HEK293 (cell line): ENCODE data around the gene UNC80.

ENCODE experiments used
- CTCF ChIA-PET: fragments of 350-600 bp; formaldehyde crosslinking; extraction: SDS; loops from one replicate; lab custom pipeline; 2021; ENCODE audit warnings: antibody characterized with exemption; lab: Yijun Ruan, JAX
- POLR2A ChIA-PET: fragments of 300-600 bp; formaldehyde crosslinking; extraction: SDS; loops from one replicate; lab custom pipeline; 2020; ENCODE audit warnings: antibody characterized with exemption, inconsistent platforms; lab: Yijun Ruan, JAX
- H3K27ac ChIP-seq: fragments of 200-500 bp; sonication (Bioruptor generic); 2 replicates; pipeline ENCODE4 v1.5.1; 2014; ENCODE audit warnings: low read depth, low read length, control low read depth, inconsistent platforms; ENCODE audit errors: extremely low read depth
- H3K36me3 ChIP-seq, 2 experiments: fragments of 200-500 bp in 1 of 2; sonication (Bioruptor generic) in 1 of 2; 1 replicate in 1 of 2; 2 replicates in 1 of 2; pipeline ENCODE4 v1.5.1; 2014 to 2017; ENCODE audit warnings: inconsistent platforms in 2 of 2, low read length in 2 of 2; ENCODE audit not compliant: control insufficient read depth in 2 of 2, insufficient read depth in 1 of 2
- H3K4me1 ChIP-seq: fragments of 200-500 bp; sonication (Bioruptor generic); 2 replicates; pipeline ENCODE4 v1.5.1; 2014; ENCODE audit warnings: mild to moderate bottlenecking, low read length, inconsistent platforms; ENCODE audit not compliant: control insufficient read depth, insufficient read depth
- H3K4me3 ChIP-seq: 2 replicates; pipeline ENCODE4 v1.5.1; 2011; ENCODE audit warnings: low read depth, mild to moderate bottlenecking, control low read depth, low read length, moderate library complexity
- H3K9me3 ChIP-seq: fragments of 200-500 bp; sonication (Bioruptor generic); 2 replicates; pipeline ENCODE4 v1.5.1; 2014; ENCODE audit warnings: low read depth, low read length, inconsistent platforms; ENCODE audit not compliant: control insufficient read depth, insufficient read depth
- BCL11B ChIP-seq: fragments of 450-650 bp; formaldehyde crosslinking; IDR thresholded peaks from 2 replicates; pipeline ENCODE4 v1.5.1; 2016; ENCODE audit warnings: low read depth, missing biosample characterization, missing genetic modification characterization
- GLI4 ChIP-seq: fragments of 450-650 bp; formaldehyde crosslinking; IDR thresholded peaks from 2 replicates; pipeline ENCODE4 v1.5.1; 2016; ENCODE audit warnings: missing biosample characterization, missing genetic modification characterization
- GLIS2 ChIP-seq: fragments of 450-650 bp; formaldehyde crosslinking; IDR thresholded peaks from 2 replicates; pipeline ENCODE4 v1.5.1; 2016; ENCODE audit warnings: missing biosample characterization, missing genetic modification characterization
- HOXA7 ChIP-seq: sonication (generic); formaldehyde crosslinking; IDR thresholded peaks from 2 replicates; pipeline ENCODE4 v1.8.1; 2022; ENCODE audit warnings: missing genetic modification reagents, borderline replicate concordance
- TRIM28 ChIP-seq: IDR thresholded peaks from 2 replicates; pipeline ENCODE4 v1.6.1; 2011; ENCODE audit warnings: low read length, control low read depth, borderline replicate concordance
- YY2 ChIP-seq: fragments of 450-650 bp; formaldehyde crosslinking; IDR thresholded peaks from 2 replicates; pipeline ENCODE4 v1.5.1; 2016; ENCODE audit warnings: missing biosample characterization, missing genetic modification characterization
- ZFP3 ChIP-seq: fragments of 450-650 bp; formaldehyde crosslinking; IDR thresholded peaks from 2 replicates; pipeline ENCODE4 v1.5.1; 2016; ENCODE audit warnings: low read depth, missing biosample characterization, missing genetic modification characterization
- ZNF10 ChIP-seq: fragments of 450-650 bp; formaldehyde crosslinking; IDR thresholded peaks from 2 replicates; pipeline ENCODE4 v1.5.1; 2017; ENCODE audit warnings: missing biosample characterization, missing genetic modification characterization
- ZNF16 ChIP-seq: fragments of 450-650 bp; formaldehyde crosslinking; IDR thresholded peaks from 2 replicates; pipeline ENCODE4 v1.5.1; 2016; ENCODE audit warnings: low read depth, missing biosample characterization, missing genetic modification characterization
- ZNF175 ChIP-seq: fragments of 450-650 bp; formaldehyde crosslinking; IDR thresholded peaks from 2 replicates; pipeline ENCODE4 v1.5.1; 2016; ENCODE audit warnings: missing biosample characterization, missing genetic modification characterization
- ZNF335 ChIP-seq: fragments of 450-650 bp; formaldehyde crosslinking; conservative IDR thresholded peaks from 2 replicates; pipeline ENCODE4 v1.5.1; 2016; ENCODE audit warnings: missing biosample characterization, missing genetic modification characterization
- ZNF394 ChIP-seq: fragments of 450-650 bp; formaldehyde crosslinking; IDR thresholded peaks from 2 replicates; pipeline ENCODE4 v1.5.1; 2016; ENCODE audit warnings: missing biosample characterization, missing genetic modification characterization, mild to moderate bottlenecking, moderate library complexity, borderline replicate concordance
- ZNF521 ChIP-seq: fragments of 450-650 bp; formaldehyde crosslinking; IDR thresholded peaks from 2 replicates; pipeline ENCODE4 v1.5.1; 2017; ENCODE audit warnings: missing biosample characterization, mild to moderate bottlenecking, missing genetic modification characterization
- ZNF530 ChIP-seq: fragments of 450-650 bp; formaldehyde crosslinking; IDR thresholded peaks from 2 replicates; pipeline ENCODE4 v1.5.1; 2016; ENCODE audit warnings: low read depth, missing biosample characterization, missing genetic modification characterization
- ZNF544 ChIP-seq: fragments of 450-650 bp; formaldehyde crosslinking; IDR thresholded peaks from 2 replicates; pipeline ENCODE4 v1.5.0; 2017; ENCODE audit warnings: missing biosample characterization, missing genetic modification characterization
- ZNF558 ChIP-seq: fragments of 450-650 bp; formaldehyde crosslinking; IDR thresholded peaks from 2 replicates; pipeline ENCODE4 v1.5.1; 2016; ENCODE audit warnings: missing biosample characterization, missing genetic modification characterization
- ZNF677 ChIP-seq: fragments of 450-650 bp; IDR thresholded peaks from 2 replicates; pipeline ENCODE4 v1.5.0; 2018; ENCODE audit warnings: missing biosample characterization, mild to moderate bottlenecking, missing genetic modification characterization, moderate library complexity
- ZNF777 ChIP-seq: fragments of 450-650 bp; formaldehyde crosslinking; IDR thresholded peaks from 2 replicates; pipeline ENCODE4 v1.5.1; 2017; ENCODE audit warnings: missing biosample characterization, missing genetic modification characterization, borderline replicate concordance
- ZNF843 ChIP-seq: fragments of 450-650 bp; formaldehyde crosslinking; IDR thresholded peaks from 2 replicates; pipeline ENCODE4 v1.5.1; 2016; ENCODE audit warnings: missing biosample characterization, missing genetic modification characterization
- TF ChIP-seq, protein P1 (sequence below): fragments of 450-650 bp; formaldehyde crosslinking; IDR thresholded peaks from 2 replicates; pipeline ENCODE4 v1.5.1; 2016; ENCODE audit warnings: missing biosample characterization, missing genetic modification characterization
- TF ChIP-seq, protein P2 (sequence below): fragments of 450-650 bp; formaldehyde crosslinking; IDR thresholded peaks from 2 replicates; pipeline ENCODE4 v1.5.1; 2016; ENCODE audit warnings: missing biosample characterization, missing genetic modification characterization
- TF ChIP-seq, protein P3 (sequence below): sonication (generic); formaldehyde crosslinking; IDR thresholded peaks from 2 replicates; pipeline ENCODE4 v1.8.1; 2022; ENCODE audit warnings: mild to moderate bottlenecking, moderate library complexity, missing genetic modification reagents
- TF ChIP-seq, protein P4 (sequence below): fragments of 450-650 bp; formaldehyde crosslinking; optimal IDR thresholded peaks from 2 replicates; pipeline ENCODE3; 2016; ENCODE audit warnings: missing biosample characterization, mild to moderate bottlenecking, missing genetic modification characterization

Gene UNC80

DNA sequence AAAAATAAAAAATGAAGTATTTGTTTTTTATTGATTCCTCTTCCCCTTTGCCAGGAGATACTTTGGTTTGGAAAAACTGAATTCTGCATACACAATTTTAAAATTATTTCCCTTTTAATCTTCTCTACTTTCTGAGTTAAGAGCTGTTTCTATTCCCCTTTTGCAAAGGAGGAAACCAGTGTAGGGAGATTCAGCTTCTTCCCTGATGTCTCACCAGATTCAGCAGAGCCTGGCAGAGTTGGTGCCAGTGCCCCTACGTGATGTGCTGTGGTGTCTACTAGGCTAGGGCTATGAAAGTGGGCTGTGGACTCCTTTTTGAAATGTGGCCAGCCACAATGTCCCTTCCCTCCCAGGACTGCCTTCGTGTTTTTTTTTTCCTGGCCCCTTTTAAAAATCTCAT lies 233.2 kb downstream of the UNC80 start (continued):
- TF ChIP-seq ZFP3 (tag by site-specific recombination) (no peak), ZNF175 (tag by site-specific recombination) (no peak), ZNF544 (tag by site-specific recombination) (no peak), ZNF777 (tag by site-specific recombination) (no peak), ZNF10 (no peak), ZNF558 (tag by site-specific recombination) (no peak), ZNF843 (no peak), TRIM28 (no peak), GLIS2 (tag by site-specific recombination) (no peak), YY2 (tag by site-specific recombination) (no peak)

DNA sequence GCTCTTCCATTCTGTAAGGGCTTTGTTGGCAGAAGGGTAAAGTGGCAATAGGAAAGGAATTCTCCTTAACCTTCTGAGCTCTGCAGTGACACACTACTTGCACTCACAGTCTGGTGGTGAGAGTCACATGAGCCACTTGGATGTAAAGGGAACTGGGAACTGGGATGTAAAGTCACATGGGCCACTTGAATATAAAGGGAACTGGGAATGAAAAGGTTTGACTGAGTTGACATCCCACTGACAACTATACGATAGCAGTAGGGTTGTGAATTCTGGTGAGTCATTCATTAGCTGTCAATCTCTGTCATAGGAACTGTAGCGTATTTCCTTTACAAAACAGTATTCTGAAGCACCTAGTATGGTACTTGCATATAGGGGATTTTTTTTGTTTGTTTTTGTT lies 236.3 kb downstream of the UNC80 start:
- Histone ChIP-seq H3K27ac (no peak overlapping the region), H3K4me3 (no peak overlapping the region), H3K36me3 (peaks cover 24 to 80% of the 10 kb centered on the region in 2 experiments), H3K9me3 (no peaks in the 10 kb centered on the region), H3K4me1 (peaks cover 11% of the 10 kb centered on the region; the same call in 1 of the 2 replicates)
- TF ChIP-seq, protein P1, sequence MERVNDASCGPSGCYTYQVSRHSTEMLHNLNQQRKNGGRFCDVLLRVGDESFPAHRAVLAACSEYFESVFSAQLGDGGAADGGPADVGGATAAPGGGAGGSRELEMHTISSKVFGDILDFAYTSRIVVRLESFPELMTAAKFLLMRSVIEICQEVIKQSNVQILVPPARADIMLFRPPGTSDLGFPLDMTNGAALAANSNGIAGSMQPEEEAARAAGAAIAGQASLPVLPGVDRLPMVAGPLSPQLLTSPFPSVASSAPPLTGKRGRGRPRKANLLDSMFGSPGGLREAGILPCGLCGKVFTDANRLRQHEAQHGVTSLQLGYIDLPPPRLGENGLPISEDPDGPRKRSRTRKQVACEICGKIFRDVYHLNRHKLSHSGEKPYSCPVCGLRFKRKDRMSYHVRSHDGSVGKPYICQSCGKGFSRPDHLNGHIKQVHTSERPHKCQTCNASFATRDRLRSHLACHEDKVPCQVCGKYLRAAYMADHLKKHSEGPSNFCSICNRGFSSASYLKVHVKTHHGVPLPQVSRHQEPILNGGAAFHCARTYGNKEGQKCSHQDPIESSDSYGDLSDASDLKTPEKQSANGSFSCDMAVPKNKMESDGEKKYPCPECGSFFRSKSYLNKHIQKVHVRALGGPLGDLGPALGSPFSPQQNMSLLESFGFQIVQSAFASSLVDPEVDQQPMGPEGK (tag by site-specific recombination), result no peak
- TF ChIP-seq, protein P2, sequence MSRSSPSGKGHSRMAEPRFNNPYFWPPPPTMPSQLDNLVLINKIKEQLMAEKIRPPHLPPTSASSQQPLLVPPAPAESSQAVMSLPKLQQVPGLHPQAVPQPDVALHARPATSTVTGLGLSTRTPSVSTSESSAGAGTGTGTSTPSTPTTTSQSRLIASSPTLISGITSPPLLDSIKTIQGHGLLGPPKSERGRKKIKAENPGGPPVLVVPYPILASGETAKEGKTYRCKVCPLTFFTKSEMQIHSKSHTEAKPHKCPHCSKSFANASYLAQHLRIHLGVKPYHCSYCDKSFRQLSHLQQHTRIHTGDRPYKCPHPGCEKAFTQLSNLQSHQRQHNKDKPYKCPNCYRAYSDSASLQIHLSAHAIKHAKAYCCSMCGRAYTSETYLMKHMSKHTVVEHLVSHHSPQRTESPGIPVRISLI (tag by site-specific recombination), result no peak
- no peak for TF ChIP-seq BCL11B
- TF ChIP-seq, protein P3, sequence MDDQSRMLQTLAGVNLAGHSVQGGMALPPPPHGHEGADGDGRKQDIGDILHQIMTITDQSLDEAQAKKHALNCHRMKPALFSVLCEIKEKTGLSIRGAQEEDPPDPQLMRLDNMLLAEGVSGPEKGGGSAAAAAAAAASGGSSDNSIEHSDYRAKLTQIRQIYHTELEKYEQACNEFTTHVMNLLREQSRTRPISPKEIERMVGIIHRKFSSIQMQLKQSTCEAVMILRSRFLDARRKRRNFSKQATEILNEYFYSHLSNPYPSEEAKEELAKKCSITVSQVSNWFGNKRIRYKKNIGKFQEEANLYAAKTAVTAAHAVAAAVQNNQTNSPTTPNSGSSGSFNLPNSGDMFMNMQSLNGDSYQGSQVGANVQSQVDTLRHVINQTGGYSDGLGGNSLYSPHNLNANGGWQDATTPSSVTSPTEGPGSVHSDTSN, result no peak
- TF ChIP-seq ZNF521 (tag by site-specific recombination), result no peak
- no peak for TF ChIP-seq ZNF16 (tag by site-specific recombination)
- ChIA-PET POLR2A (no interaction called here), CTCF (no interaction called here)

DNA sequence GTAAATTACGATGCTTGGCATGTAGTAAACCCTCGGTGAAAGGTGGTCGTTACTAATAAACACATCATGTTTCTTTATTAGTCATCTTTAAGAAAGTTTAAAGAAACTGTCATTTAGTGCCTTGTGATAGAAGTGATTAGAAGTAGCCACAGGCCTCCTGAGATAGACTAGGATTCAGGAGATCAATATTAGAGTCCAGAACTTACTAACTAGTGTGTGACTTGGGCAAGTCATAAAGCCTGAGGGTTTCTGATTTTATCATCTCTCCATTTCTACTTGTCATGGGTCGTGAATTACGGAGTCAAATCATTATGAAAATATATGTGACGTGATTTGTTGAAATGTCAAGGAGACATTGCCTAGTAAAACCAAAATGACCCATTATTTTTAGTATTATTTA lies 237.5 kb downstream of the UNC80 start:
- ChIA-PET POLR2A (no interaction called here), CTCF (no interaction called here)
- H3K27ac ChIP-seq, result no peak overlapping the region
- peaks cover 34 to 88% of the 10 kb centered on the region in 2 experiments for H3K36me3 ChIP-seq
- H3K4me3 ChIP-seq, result no peak overlapping the region
- H3K9me3 ChIP-seq, result no peaks in the 10 kb centered on the region
- TF ChIP-seq, protein P4, sequence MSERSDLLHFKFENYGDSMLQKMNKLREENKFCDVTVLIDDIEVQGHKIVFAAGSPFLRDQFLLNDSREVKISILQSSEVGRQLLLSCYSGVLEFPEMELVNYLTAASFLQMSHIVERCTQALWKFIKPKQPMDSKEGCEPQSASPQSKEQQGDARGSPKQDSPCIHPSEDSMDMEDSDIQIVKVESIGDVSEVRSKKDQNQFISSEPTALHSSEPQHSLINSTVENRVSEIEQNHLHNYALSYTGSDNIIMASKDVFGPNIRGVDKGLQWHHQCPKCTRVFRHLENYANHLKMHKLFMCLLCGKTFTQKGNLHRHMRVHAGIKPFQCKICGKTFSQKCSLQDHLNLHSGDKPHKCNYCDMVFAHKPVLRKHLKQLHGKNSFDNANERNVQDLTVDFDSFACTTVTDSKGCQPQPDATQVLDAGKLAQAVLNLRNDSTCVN (tag by site-specific recombination), result no peak
- TF ChIP-seq GLI4 (tag by site-specific recombination), result no peak
- TF ChIP-seq ZNF335, result no peak
- no peak for TF ChIP-seq ZNF394 (tag by site-specific recombination)
- TF ChIP-seq HOXA7 (CRISPR knock-in tag), result no peak
- TF ChIP-seq ZNF677, result no peak
- TF ChIP-seq ZNF530 (tag by site-specific recombination), result no peak
- H3K4me1 ChIP-seq, result 0 out of 2 replicates have a peak, but pooled peaks cover 4% of the 10 kb centered on the region
